AG08395 (cell line): Measurements from ENCODE around the gene SLC2A5.

Experiments
- DNase-seq: peaks from one replicate; pipeline ENCODE4 v3.0.0; 2012; ENCODE audit warnings: mixed read lengths, low spot score

Gene SLC2A5

DNA sequence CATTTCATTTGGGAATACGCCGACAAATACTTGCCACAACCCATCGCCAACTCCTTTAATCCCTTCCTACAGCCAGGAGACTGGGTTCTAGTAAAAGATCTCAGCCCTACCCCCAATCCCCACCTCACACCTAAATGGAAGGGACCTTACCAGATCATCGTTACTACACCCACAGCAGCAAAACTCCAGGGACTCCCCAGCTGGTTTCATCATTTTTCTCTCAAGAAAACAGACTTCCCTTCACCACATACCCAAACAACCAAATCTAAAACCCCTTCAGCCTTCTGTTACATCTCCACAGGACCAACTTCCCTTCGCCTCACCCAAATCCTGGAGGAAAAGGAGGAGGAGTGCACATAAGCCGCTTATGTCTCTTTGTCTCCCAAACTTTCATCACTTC is 23.7 kb upstream of the SLC2A5 start:
- no peak for DNase-seq

DNA sequence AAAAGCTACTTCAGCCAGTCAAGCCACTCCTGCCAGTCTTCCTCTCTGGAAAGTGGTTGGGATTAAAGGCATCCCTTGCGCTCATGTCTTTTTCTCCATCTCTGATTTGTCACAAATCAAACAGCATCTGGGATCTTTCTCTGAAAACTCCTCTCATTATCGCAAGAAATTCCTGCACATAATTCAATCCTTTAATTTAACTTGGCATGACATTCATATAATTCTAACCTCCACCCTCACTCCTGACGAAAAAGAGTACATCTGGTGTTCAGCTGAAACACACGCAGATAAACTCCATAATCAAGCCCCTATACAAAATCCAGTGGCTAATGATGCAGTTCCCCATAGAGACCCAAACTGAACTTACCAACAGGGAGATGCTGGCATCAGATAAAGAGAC is 19.4 kb upstream of the SLC2A5 start:
- DNase-seq, result no peak

- DNase-seq, result no peak
Observed at GRCh38 chr1:9087411-9088125, 18.1 kb upstream of the SLC2A5 start.

- no peak for DNase-seq
Observed at GRCh38 chr1:9086796-9087195, 17.4 kb upstream of the SLC2A5 start.

GRCh38 chr1:9086045-9086444 is 16.6 kb upstream of the SLC2A5 start:
- no peak for DNase-seq

GRCh38 chr1:9085306-9085940 is 16.0 kb upstream of the SLC2A5 start:
- no peak for DNase-seq

DNA sequence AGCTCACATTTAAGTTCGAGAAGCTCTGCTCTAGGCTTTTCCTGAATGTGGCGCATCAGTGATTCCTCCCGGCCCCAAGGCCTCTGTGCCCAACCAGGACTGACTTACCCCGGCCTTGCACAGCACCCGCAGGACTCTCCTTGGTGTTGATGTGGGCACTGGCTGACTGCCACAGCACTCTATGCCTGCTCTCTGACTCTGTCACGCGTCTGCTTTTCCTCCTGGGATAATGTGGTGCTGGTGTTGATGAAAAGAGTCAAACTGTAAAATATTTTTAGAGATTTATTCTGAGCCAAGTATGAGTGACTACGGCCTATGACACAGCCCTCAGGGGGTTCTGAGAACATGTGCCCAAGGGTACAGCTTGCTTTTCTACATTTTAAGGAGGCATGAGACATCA is 15.5 kb upstream of the SLC2A5 start:
- peak; percentile 29 for DNase-seq

GRCh38 chr1:9081473-9081872 is 12.0 kb upstream of the SLC2A5 start:
- no peak for DNase-seq

DNA sequence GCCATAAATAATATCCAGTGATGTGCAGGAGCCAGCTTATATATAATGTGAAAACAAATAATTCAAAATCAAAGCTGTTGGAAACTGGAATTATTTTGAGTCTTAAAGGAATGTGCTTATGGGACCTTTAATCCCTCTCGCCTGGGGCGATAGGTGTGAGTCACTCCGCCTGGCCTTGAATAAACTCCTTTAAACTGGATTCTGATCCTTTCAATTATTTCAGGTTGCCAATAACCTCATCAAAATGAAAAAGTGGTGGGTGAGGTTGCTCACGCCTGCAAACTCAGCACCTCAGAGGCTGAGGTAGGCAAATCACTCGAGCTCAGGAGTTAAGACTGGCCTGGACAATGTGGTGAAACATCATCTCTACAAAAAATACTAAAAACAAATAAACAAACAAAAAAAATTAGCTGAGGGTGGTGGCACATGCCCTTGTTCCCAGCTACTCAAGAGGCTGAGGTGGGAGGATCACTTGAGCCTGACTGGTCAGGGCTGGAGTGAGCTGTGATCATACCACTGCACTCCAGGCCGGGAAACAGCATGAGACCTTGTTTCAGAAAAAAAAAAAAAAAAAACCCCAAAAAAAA is 11.4 kb upstream of the SLC2A5 start:
- no peak for DNase-seq

DNA sequence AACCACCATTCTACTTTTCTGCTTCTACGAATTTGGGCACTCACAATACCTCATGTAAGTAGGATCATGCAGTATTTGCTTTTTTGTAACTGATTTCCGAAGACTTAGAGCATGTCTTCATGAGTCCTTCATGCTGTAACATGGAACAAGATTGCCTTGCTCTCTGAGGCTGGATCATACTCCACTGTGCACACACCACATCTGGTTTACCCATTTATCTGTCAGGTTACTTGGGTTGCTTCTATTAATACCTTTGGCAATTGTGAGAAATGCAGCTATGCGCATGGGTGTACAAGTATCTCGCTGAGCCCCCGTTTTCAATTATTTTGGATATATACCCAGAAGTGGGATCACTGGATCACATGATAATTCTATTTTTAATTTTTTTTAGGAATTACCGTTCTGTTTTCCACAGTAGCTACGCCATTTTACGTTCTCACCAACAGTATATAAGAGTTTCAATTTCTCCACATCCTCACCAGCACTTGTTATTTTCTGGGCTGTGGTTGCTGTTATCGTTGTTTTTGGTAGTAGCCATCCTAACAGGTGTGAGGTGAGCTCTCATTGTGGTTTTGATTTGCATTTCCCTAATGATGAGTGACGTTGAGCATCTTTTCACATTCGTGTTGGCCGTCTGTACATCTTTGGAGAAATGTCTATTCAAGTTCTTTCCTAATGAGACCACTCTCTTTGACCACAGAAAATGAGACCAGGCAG is 10.7 kb upstream of the SLC2A5 start:
- no peak for DNase-seq

DNA sequence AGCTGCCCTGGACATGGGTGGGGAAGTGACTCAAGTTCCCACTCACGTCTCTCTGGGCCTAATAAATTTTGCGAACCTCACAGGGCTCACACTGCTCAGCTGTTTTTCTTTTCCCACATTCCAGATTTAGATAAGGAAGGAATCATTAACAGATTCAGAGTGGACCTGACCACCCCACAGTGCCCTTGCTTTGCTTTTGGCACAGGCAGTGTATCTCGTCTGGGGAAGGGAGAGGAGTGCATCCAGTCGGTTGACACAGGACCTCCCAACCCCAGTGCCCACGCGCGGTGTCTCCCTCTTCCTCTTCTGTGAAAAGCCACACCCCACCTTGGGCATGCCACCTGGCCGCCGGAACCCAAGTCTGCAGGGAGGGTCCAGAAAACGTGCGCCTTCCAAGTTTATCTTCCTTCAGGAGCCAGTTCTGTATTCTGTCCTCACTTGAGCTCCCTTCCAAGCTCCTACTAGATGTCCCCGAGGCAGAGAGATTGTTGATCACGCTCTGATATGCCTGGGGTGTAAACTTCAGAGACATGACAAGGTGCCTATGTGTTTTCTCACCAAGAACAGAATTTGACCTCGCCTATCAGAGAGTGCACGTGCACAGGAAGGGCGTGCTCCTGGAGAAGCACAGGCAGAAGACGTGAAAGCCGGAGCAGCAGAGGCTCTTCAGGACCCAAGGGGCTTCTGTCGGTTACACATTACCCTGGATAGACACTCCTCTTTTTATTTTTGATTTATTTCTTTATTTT is 9.5 kb upstream of the SLC2A5 start:
- no peak for DNase-seq

DNA sequence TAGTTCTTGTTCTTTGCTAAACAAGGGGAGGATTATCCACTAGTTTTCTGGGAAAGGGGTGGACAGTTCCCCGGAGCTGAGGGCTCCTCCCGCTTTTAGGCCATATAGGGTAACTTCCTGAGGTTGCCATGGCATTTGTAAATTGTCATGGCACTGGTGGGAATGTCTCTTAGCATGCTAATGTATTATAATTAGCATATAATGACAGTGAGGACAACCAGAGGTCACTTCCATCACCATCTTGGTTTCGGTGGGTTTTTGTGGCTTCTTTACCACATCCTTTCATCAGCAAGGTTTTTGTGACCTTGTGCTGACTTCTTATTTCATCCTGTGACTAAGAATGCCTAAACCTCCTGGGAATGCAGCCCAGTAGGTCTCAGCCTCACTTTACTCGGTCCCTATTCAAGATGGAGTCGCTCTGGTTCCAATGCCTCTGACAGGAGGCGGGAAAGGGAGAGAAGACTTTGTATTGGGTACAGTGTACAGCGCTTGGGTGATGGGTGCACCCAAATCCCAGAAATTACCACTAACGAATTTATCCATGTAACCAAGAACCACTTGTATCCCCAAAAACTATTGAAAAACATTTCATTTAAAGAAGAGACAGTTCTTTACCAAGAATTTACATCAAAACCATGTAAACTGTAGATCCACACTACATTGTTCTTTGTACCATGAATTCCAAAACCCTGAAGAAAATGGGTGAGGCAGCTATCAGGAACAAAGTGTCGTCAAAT is 8.7 kb upstream of the SLC2A5 start:
- DNase-seq, result no peak

DNA sequence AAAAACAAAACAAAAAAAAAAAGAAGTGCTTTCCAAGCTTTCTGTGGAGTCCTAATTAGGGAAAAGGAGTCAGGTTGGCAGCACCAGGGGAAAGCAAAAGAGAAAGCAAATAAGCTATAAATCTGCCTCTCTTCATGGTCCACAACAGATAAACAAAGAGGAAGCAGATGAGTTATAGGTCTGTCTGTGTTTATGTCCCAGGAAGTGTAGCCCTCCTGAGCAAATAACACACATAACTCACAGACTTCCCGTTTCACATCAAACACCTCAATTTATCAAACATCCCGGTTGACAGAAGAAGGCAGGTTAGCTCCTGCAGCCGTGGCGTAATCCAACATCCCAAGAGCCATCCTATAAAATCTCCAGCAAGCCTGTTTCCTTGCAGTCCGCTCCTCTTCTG is 5.6 kb upstream of the SLC2A5 start:
- DNase-seq, result no peak

- no peak for DNase-seq
Observed at GRCh38 chr1:9073143-9073542, 3.7 kb upstream of the SLC2A5 start.

- no peak for DNase-seq
Observed at GRCh38 chr1:9071554-9072235, 2.3 kb upstream of the SLC2A5 start.

DNA sequence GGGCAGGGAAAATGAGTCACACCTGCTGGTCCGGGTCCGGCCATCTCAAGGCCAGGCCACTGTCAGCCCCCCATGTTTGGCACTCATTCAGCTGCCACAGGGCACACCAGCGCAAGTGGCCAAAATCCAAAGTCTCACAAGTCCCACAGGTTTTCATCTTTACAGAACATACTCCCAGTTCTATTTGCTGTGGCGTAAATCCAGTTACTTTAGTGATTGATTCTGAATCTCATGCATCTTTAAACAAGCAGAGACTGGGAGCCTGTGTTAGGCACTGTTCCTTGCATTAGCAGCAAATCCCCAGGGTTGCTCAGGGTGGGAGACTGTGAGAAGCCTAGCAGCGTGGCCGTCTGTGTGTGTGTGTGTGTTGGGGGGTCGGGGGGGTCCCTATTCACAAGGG is 1.1 kb upstream of the SLC2A5 start:
- no peak for DNase-seq

DNA sequence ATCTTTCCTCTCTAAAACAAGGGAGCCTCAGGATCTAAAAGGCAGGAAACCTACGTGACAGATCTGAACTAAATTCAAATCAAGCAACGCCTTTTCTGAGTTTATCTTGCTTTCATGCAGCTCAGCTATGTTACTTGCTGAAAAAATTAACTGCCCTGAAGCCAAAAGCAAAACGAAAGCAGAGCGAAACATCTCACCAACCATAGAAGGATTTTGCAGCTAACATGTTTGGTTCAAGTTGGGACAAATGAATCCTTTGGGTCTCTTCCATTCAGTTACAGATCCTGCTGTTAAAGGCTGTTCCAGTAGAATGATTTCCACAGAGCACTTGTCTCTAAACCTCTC is 482 bp downstream of the SLC2A5 start:
- no peak for DNase-seq

GRCh38 chr1:9066945-9067807 is 2.3 kb downstream of the SLC2A5 start:
- peak; percentile 91 for DNase-seq

- DNase-seq, result no peak
Observed at GRCh38 chr1:9065213-9065751, 4.2 kb downstream of the SLC2A5 start.

GRCh38 chr1:9062846-9063245 is 6.6 kb downstream of the SLC2A5 start:
- no peak for DNase-seq
